Thoracic aorta (tissue), 2 donors: ENCODE data around the gene ADCY3. TPM values are rescaled to one million over a fixed set of nuclear protein-coding genes. Genes with fewer than 3 reads are reported as not detected.
A peak's percentile ranks its signal among the peaks of the same experiment; 100 is the strongest.

Source experiments
- ATAC-seq: fragments of 150-250 bp; one replicate; pipeline ENCODE4 v1.8.0; 2017; ENCODE audit warnings: low read depth; ENCODE audit not compliant: insufficient number of reproducible peaks, low FRiP score
- DNase-seq: peaks from one replicate; pipeline ENCODE4 v3.0.0-alpha.2; 2020; ENCODE audit warnings: low spot score
- H3K27ac ChIP-seq, 2 donors: fragments of 200-600 bp; sonication (generic); 1 replicate in 1 of 2; 2 replicates in 1 of 2; pipeline ENCODE4 v1.5.1; 2016; ENCODE audit warnings: mild to moderate bottlenecking in 2 of 2, moderate library complexity in 2 of 2
- H3K27me3 ChIP-seq: fragments of 200-600 bp; sonication (generic); replicated peaks from 2 replicates; pipeline ENCODE4 v1.6.0; 2016; ENCODE audit warnings: mild to moderate bottlenecking; ENCODE audit not compliant: insufficient read depth
- H3K36me3 ChIP-seq: fragments of 200-600 bp; sonication (generic); one replicate; pipeline ENCODE4 v1.5.1; 2016
- H3K4me1 ChIP-seq, 2 donors: fragments of 200-600 bp; sonication (generic); 1 replicate in 1 of 2; 2 replicates in 1 of 2; pipeline versions ENCODE4 v1.5.1 to v1.6.0; 2016; ENCODE audit warnings: low read depth in 2 of 2, mild to moderate bottlenecking in 1 of 2; ENCODE audit not compliant: control insufficient read depth in 1 of 2
- H3K4me3 ChIP-seq: fragments of 200-600 bp; sonication (generic); 2 replicates; pipeline ENCODE4 v1.5.1; 2016; ENCODE audit warnings: mild to moderate bottlenecking
- H3K9me3 ChIP-seq: fragments of 200-600 bp; sonication (generic); 2 replicates; pipeline ENCODE4 v1.5.1; 2016
- total RNA-seq, 2 donors: library from RNA; depleted of rRNA; stranded (reverse); fragments of >200 nt; gene quantifications; one replicate each; pipeline versions ENCODE4 v1.1.0 to v1.2.3, GENCODE V29; 2016
- TF ChIP-seq, protein P1 (sequence below): fragments of 200-600 bp; sonication (generic); IDR thresholded peaks from one replicate; pipeline ENCODE4 v1.5.1; 2019; ENCODE audit warnings: antibody characterized with exemption

The ADCY3 gene
- total RNA-seq, 2 donors from 2014 or later = 51.9 to 78.9 TPM

DNA sequence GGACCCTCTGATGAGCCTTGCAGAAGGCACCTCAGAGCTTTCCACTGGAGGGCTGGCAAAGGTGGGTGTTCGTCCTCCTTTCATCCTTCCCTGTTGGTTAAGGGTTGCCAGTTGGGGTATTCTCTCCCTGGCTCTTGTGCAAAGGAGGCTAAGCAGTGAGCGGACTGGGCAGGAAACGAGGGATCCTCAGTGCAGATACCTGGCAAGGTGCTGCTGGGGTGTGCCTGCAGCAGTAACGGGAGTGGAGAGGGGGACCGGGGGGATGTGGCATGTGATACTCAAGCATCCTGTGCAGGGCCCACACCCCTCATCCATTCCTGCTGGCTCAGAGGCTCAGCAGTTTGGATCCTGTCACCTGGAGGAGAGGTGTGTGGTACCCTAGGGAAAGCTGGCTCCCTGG, 4.2 kb upstream of the ADCY3 start:
- Histone ChIP-seq H3K4me3 (no peak overlapping the region), H3K27me3 (no peaks in the 10 kb centered on the region), H3K9me3 (no peaks in the 10 kb centered on the region), H3K27ac (no peak overlapping the region), H3K36me3 (no peaks in the 10 kb centered on the region), H3K4me1 (peaks cover 0 to 12% of the 10 kb centered on the region in 2 donors)
- DNase-seq (no peak), ATAC-seq (no peak)
- TF ChIP-seq, protein P1, sequence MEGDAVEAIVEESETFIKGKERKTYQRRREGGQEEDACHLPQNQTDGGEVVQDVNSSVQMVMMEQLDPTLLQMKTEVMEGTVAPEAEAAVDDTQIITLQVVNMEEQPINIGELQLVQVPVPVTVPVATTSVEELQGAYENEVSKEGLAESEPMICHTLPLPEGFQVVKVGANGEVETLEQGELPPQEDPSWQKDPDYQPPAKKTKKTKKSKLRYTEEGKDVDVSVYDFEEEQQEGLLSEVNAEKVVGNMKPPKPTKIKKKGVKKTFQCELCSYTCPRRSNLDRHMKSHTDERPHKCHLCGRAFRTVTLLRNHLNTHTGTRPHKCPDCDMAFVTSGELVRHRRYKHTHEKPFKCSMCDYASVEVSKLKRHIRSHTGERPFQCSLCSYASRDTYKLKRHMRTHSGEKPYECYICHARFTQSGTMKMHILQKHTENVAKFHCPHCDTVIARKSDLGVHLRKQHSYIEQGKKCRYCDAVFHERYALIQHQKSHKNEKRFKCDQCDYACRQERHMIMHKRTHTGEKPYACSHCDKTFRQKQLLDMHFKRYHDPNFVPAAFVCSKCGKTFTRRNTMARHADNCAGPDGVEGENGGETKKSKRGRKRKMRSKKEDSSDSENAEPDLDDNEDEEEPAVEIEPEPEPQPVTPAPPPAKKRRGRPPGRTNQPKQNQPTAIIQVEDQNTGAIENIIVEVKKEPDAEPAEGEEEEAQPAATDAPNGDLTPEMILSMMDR = no peak

DNA sequence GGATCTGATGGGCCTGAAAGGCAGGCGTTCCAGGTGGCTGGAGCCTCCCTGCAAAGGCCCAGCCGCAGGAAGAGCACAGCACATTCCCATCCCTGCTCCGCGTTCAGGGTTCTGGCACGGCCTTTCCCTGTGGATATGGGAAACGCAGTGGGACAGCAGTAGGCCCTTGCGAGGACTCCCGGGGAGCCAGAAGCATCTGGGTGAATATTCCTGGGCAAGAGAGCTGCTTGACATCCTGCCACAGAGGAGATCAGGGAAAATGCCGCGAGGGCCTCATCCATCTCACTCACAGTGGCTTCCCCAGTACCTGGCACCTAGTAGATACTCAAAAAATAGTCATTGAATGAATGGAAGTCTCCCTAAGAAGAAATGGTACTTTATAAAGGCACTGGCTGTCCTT, 3.1 kb upstream of the ADCY3 start:
- TF ChIP-seq, protein P1 = no peak
- Histone ChIP-seq H3K9me3 (no peaks in the 10 kb centered on the region), H3K4me1 (peaks cover 0 to 24% of the 10 kb centered on the region in 2 donors), H3K27ac (no peak overlapping the region), H3K4me3 (no peak overlapping the region), H3K27me3 (no peaks in the 10 kb centered on the region), H3K36me3 (no peaks in the 10 kb centered on the region)
- ATAC-seq (no peak), DNase-seq (no peak)

DNA sequence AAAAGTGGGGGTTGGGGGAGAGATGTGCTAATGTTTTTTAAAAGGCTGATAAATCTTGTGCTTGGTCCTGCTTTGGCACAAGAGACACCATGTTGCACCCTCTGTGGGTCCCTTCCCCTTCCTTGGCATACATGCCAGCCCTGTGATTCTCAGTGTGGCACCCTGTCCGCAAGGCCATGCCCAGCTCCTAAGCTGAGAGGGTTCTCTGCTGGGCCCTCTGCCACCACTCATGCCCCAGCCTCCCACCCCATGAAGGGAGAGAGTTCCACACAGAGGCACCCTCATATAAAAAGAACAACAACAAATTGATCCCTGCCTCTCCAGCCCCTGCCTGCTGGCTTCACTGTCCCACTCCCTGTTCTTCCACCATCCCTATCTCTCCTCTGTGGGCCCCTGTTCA, 2.5 kb upstream of the ADCY3 start:
- ATAC-seq (no peak), DNase-seq (no peak)
- peaks cover under 1 to 29% of the 10 kb centered on the region in 2 donors for H3K4me1 ChIP-seq

DNA sequence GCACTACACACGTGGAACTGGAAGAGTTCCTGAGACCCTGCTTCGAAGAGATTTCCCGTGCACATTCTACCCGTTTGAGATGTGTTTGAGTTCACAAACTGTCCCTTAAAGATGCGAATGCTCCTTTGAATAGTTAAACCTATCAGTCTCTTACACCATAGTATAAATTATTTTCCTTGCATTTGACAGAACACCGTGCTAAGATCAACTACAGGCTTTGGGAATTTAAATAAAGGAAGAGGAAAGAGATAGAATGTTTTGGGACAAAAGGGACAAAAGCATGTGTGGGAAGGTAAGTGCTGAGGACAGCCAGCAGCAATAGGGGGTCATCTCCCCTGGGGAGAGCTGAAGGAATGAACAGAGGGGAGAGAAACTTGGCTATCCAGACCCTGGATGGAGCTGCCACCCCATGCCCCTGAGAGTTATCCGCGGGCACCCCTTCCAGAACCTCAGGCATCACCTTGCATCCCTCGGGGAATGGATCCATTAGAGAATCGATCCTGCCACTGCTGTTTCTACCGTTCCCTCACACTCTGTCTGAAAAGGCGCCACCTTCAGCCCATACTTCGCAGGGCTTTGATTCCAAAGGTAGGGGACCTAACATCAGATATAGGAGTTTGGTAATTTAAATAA, 888 bp upstream of the ADCY3 start:
- H3K36me3 ChIP-seq = no peaks in the 10 kb centered on the region
- TF ChIP-seq, protein P1 = no peak
- peaks cover 7 to 35% of the 10 kb centered on the region in 2 donors for H3K4me1 ChIP-seq
- ATAC-seq (no peak), DNase-seq (no peak)
- no peak overlapping the region for H3K27ac ChIP-seq
- H3K27me3 ChIP-seq = no peaks in the 10 kb centered on the region
- no peaks in the 10 kb centered on the region for H3K9me3 ChIP-seq
- peak overlapping the region; percentile 82 for H3K4me3 ChIP-seq

More for the DNA sequence above, 2.5 kb upstream of the ADCY3 start:
- Histone ChIP-seq H3K9me3 (no peaks in the 10 kb centered on the region), H3K4me3 (no peak overlapping the region), H3K27me3 (no peaks in the 10 kb centered on the region), H3K27ac (no peak overlapping the region), H3K36me3 (no peaks in the 10 kb centered on the region)
- TF ChIP-seq, protein P1 = no peak

DNA sequence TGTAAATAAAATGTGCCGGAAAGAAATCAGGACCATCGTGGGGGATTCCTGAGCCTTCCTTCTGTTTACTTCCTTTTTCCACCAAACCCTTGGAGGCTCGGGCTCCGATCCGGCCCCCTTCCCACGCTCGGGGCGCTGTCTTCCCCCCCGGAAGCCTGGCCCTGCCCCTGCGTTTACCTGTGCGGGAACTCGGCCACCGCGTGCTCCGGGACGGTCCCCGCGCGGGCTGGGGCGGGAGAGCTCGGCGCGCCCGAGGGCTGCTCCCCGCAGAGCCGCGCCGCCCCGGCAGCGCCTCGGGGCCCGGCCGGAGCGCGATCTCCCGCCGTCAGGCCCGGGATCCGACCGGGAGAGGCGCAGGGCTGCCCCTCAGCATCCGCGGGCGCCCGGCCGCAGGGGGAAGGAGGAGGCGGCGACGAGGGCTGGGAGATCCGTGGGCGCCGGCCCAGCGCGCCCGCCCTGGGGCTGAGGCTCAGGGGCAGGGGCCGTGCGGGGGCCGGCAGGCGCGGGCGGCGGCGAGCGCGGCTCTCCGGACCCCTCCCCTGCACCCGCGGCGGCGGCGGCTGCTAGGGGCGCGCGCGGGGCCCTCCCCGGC, 435 bp downstream of the ADCY3 start:
- Histone ChIP-seq H3K4me1 (peaks cover 7 to 43% of the 10 kb centered on the region in 2 donors), H3K27me3 (no peaks in the 10 kb centered on the region), H3K36me3 (no peaks in the 10 kb centered on the region), H3K27ac (peak overlapping the region; percentile 26 to 48), H3K4me3 (peak overlapping the region; percentile 82), H3K9me3 (no peaks in the 10 kb centered on the region)
- ATAC-seq (no peak), DNase-seq (no peak)
- TF ChIP-seq, protein P1 = no peak
